GM12878 (cell line): ENCODE measurements around the gene CCDC78.

ENCODE experiments used
- HDGF ChIP-seq: fragments of 450-650 bp; IDR thresholded peaks from 2 replicates; pipeline ENCODE4 v1.6.1; 2016; ENCODE audit warnings: antibody characterized with exemption
- NFYB ChIP-seq: IDR thresholded peaks from 2 replicates; pipeline ENCODE4 v1.6.1; 2011; ENCODE audit warnings: low read depth, mild to moderate bottlenecking, low read length, improper control_type of control experiment, moderate library complexity; ENCODE audit not compliant: insufficient read depth
- POLR2A ChIP-seq: IDR thresholded peaks from 2 replicates; pipeline ENCODE4 v1.6.1; 2011; ENCODE audit warnings: low read depth, mild to moderate bottlenecking, low read length
- TCF12 ChIP-seq: IDR thresholded peaks from 2 replicates; pipeline ENCODE4 v1.6.1; 2011; ENCODE audit warnings: low read depth, mild to moderate bottlenecking, low read length
- ZNF24 ChIP-seq: fragments of 450-650 bp; IDR thresholded peaks from 2 replicates; pipeline ENCODE4 v1.6.1; 2017; ENCODE audit warnings: antibody characterized with exemption, mild to moderate bottlenecking
- TF ChIP-seq, protein P1 (sequence below), 3 experiments: IDR thresholded peaks in 2 of 3; conservative IDR thresholded peaks in 1 of 3; 2 replicates each; pipeline ENCODE4 v1.5.1; 2011; ENCODE audit warnings: low read depth in 3 of 3, low read length in 3 of 3, mild to moderate bottlenecking in 3 of 3, control low read depth in 2 of 3, moderate library complexity in 2 of 3, inconsistent platforms in 1 of 3, mixed read lengths in 1 of 3; ENCODE audit not compliant: control insufficient read depth in 2 of 3, insufficient read depth in 1 of 3; ENCODE audit errors: extremely low read depth in 1 of 3
- TF ChIP-seq, protein P2 (sequence below): fragments of 450-650 bp; conservative IDR thresholded peaks from 2 replicates; pipeline ENCODE4 v1.6.1; 2017; ENCODE audit warnings: mild to moderate bottlenecking, moderate library complexity
- TF ChIP-seq, protein P3 (sequence below): IDR thresholded peaks from 2 replicates; pipeline ENCODE4 v1.6.1; 2012; ENCODE audit warnings: improper control_type of control experiment, low read depth, low read length; ENCODE audit not compliant: insufficient replicate concordance
- TF ChIP-seq, protein P4 (sequence below): IDR thresholded peaks from 2 replicates; pipeline ENCODE4 v1.6.1; 2011; ENCODE audit warnings: low read depth, low read length, improper control_type of control experiment, borderline replicate concordance

DNA sequence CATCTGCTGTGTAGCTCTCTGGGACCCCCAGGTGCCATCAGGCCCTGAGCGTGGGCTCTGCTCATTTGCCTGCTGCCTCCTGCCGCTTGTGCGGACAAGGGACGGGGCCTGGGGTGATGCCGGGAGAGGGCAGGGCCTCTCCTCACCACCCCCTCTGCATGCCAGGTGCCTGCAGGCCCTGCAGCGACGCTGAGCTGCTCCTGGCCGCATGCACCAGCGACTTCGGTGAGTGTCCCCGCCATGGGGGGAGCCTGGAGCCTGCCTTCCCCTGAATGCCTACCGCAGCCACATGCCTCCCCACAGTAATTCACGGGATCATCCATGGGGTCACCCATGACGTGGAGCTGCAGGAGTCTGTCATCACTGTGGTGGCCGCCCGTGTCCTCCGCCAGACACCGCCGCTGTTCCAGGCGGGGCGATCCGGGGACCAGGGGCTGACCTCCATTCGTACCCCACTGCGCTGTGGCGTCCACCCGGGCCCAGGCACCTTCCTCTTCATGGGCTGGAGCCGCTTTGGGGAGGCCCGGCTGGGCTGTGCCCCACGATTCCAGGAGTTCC is 9.4 kb downstream of the CCDC78 start:
- no peak for TF ChIP-seq POLR2A
- TF ChIP-seq, protein P1, sequence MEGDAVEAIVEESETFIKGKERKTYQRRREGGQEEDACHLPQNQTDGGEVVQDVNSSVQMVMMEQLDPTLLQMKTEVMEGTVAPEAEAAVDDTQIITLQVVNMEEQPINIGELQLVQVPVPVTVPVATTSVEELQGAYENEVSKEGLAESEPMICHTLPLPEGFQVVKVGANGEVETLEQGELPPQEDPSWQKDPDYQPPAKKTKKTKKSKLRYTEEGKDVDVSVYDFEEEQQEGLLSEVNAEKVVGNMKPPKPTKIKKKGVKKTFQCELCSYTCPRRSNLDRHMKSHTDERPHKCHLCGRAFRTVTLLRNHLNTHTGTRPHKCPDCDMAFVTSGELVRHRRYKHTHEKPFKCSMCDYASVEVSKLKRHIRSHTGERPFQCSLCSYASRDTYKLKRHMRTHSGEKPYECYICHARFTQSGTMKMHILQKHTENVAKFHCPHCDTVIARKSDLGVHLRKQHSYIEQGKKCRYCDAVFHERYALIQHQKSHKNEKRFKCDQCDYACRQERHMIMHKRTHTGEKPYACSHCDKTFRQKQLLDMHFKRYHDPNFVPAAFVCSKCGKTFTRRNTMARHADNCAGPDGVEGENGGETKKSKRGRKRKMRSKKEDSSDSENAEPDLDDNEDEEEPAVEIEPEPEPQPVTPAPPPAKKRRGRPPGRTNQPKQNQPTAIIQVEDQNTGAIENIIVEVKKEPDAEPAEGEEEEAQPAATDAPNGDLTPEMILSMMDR (IDR thresholded peaks at IDR 0.05 in 2 of 3, conservative IDR thresholded peaks at IDR 0.05 in 1 of 3; ENCODE audit: control insufficient read depth in 2 of 3, extremely low read depth in 1 of 3, insufficient read depth in 1 of 3, low read depth in 3 of 3, low read length in 3 of 3) = no peak
- TF ChIP-seq, protein P2, sequence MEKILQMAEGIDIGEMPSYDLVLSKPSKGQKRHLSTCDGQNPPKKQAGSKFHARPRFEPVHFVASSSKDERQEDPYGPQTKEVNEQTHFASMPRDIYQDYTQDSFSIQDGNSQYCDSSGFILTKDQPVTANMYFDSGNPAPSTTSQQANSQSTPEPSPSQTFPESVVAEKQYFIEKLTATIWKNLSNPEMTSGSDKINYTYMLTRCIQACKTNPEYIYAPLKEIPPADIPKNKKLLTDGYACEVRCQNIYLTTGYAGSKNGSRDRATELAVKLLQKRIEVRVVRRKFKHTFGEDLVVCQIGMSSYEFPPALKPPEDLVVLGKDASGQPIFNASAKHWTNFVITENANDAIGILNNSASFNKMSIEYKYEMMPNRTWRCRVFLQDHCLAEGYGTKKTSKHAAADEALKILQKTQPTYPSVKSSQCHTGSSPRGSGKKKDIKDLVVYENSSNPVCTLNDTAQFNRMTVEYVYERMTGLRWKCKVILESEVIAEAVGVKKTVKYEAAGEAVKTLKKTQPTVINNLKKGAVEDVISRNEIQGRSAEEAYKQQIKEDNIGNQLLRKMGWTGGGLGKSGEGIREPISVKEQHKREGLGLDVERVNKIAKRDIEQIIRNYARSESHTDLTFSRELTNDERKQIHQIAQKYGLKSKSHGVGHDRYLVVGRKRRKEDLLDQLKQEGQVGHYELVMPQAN = no peak
- no peak for TF ChIP-seq ZNF24
- TF ChIP-seq, protein P3, sequence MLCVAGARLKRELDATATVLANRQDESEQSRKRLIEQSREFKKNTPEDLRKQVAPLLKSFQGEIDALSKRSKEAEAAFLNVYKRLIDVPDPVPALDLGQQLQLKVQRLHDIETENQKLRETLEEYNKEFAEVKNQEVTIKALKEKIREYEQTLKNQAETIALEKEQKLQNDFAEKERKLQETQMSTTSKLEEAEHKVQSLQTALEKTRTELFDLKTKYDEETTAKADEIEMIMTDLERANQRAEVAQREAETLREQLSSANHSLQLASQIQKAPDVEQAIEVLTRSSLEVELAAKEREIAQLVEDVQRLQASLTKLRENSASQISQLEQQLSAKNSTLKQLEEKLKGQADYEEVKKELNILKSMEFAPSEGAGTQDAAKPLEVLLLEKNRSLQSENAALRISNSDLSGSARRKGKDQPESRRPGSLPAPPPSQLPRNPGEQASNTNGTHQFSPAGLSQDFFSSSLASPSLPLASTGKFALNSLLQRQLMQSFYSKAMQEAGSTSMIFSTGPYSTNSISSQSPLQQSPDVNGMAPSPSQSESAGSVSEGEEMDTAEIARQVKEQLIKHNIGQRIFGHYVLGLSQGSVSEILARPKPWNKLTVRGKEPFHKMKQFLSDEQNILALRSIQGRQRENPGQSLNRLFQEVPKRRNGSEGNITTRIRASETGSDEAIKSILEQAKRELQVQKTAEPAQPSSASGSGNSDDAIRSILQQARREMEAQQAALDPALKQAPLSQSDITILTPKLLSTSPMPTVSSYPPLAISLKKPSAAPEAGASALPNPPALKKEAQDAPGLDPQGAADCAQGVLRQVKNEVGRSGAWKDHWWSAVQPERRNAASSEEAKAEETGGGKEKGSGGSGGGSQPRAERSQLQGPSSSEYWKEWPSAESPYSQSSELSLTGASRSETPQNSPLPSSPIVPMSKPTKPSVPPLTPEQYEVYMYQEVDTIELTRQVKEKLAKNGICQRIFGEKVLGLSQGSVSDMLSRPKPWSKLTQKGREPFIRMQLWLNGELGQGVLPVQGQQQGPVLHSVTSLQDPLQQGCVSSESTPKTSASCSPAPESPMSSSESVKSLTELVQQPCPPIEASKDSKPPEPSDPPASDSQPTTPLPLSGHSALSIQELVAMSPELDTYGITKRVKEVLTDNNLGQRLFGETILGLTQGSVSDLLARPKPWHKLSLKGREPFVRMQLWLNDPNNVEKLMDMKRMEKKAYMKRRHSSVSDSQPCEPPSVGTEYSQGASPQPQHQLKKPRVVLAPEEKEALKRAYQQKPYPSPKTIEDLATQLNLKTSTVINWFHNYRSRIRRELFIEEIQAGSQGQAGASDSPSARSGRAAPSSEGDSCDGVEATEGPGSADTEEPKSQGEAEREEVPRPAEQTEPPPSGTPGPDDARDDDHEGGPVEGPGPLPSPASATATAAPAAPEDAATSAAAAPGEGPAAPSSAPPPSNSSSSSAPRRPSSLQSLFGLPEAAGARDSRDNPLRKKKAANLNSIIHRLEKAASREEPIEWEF = no peak
- TF ChIP-seq NFYB = no peak
- no peak for TF ChIP-seq TCF12
- TF ChIP-seq HDGF = no peak
- TF ChIP-seq, protein P4, sequence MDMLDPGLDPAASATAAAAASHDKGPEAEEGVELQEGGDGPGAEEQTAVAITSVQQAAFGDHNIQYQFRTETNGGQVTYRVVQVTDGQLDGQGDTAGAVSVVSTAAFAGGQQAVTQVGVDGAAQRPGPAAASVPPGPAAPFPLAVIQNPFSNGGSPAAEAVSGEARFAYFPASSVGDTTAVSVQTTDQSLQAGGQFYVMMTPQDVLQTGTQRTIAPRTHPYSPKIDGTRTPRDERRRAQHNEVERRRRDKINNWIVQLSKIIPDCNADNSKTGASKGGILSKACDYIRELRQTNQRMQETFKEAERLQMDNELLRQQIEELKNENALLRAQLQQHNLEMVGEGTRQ = no peak
